Endometrial microvascular endothelial cells (primary cell): Measurements from ENCODE around the gene IFIT5. TPM values are rescaled to one million over a fixed set of nuclear protein-coding genes. Genes with fewer than 3 reads are reported as not detected.
"Not testable (repeated sequence)": the region's sequence is repeated elsewhere in the genome, so short reads cannot be mapped to it uniquely, and the experiment has no call there.

Experiments
- in situ Hi-C: cut with HindIII; loops from 2 replicates; pipeline ENCODE4 v1.10.0; 2017; ENCODE audit warnings: low sequenced_read_pairs, low pct_unique_long_range_greater_than_20kb; ENCODE audit errors: inconsistent ontology term
- total RNA-seq: library from RNA; depleted of rRNA; stranded (reverse); fragments of >200 nt; gene quantifications from one replicate; pipeline ENCODE4 v1.2.3, GENCODE V29; 2015; ENCODE audit errors: inconsistent ontology term

Gene IFIT5
- total RNA-seq, result 12.9 TPM

- in situ Hi-C loops, result loop anchor here (25.0 kb wide), 1 partner anchor 148 kb away; no protein-coding TSS in a partner anchor
These were observed at the start of gene IFIT5 for GRCh38 chr10:89414146-89414878. IFIT5 (plus strand) TSS chr10:89414568; CDS start chr10:89414799, 231 bp downstream.

- in situ Hi-C loops, result no loop called here
These were observed 46.8 kb upstream of the IFIT5 start for GRCh38 chr10:89367529-89367928.

GRCh38 chr10:89368129-89368528, 46.2 kb upstream of the IFIT5 start:
- in situ Hi-C loops, result no loop called here

- in situ Hi-C loops, result no loop called here
These were observed 44.9 kb upstream of the IFIT5 start for GRCh38 chr10:89369156-89370105.

- in situ Hi-C loops, result no loop called here
These were observed 43.3 kb upstream of the IFIT5 start for GRCh38 chr10:89371079-89371478.

GRCh38 chr10:89371987-89372386, 42.4 kb upstream of the IFIT5 start:
- in situ Hi-C loops, result no loop called here

- in situ Hi-C loops, result no loop called here
These were observed 40.3 kb upstream of the IFIT5 start for GRCh38 chr10:89373916-89374711.

- in situ Hi-C loops, result no loop called here
These were observed 39.6 kb upstream of the IFIT5 start for GRCh38 chr10:89374713-89375141.

GRCh38 chr10:89377705-89378637, 36.4 kb upstream of the IFIT5 start, which contains the start of gene IFIT1B:
IFIT1B (plus strand) TSS chr10:89378056; CDS start chr10:89378136, 80 bp downstream.
- in situ Hi-C loops, result no loop called here

- in situ Hi-C loops, result no loop called here
These were observed 35.3 kb upstream of the IFIT5 start for GRCh38 chr10:89379103-89379502.

- in situ Hi-C loops, result no loop called here
These were observed 31.6 kb upstream of the IFIT5 start for GRCh38 chr10:89382757-89383156.

- in situ Hi-C loops, result no loop called here
These were observed 29.7 kb upstream of the IFIT5 start for GRCh38 chr10:89384474-89385340.

- in situ Hi-C loops, result no loop called here
These were observed 25.6 kb upstream of the IFIT5 start for GRCh38 chr10:89388806-89389205.

- in situ Hi-C loops, result no loop called here
These were observed 25.1 kb upstream of the IFIT5 start for GRCh38 chr10:89389254-89389653.

GRCh38 chr10:89390476-89391225, 23.7 kb upstream of the IFIT5 start:
- in situ Hi-C loops, result no loop called here

- in situ Hi-C loops, result not testable (repeated sequence)
These were observed 23.2 kb upstream of the IFIT5 start for GRCh38 chr10:89391226-89391576.
